HepG2 (cell line): Measurements from ENCODE around the gene PRMT7. TPM values are rescaled to one million over a fixed set of nuclear protein-coding genes. Genes with fewer than 3 reads are reported as not detected.

Experiments used
- ATAC-seq: fragments of 200-7000 bp; cut with Tn5 transposase; 3 replicates; pipeline ENCODE4 v1.9.1; 2020; ENCODE audit warnings: mild to moderate bottlenecking, moderate library complexity
- BruUV-seq: library from RNA; stranded (reverse); fragments of 400-500 nt; replicated peaks from 2 replicates; lab custom pipeline; 2021; lab: Mats Ljungman, UMichigan
- CTCF ChIA-PET: fragments of 300-600 bp; formaldehyde crosslinking; extraction: SDS; loops from one replicate; lab custom pipeline; 2021; ENCODE audit warnings: low total read pairs, inconsistent platforms, low intra/inter-chr PET ratio; lab: Yijun Ruan, JAX
- POLR2A ChIA-PET: fragments of 350-600 bp; sonication (Branson Sonifier 250); formaldehyde crosslinking; loops from one replicate; lab custom pipeline; 2020; ENCODE audit warnings: antibody characterized with exemption, inconsistent platforms; lab: Yijun Ruan, JAX
- DNase-seq: peaks from one replicate; pipeline ENCODE4 v3.0.0-alpha.2; 2015; ENCODE audit warnings: low spot score
- FAIRE-seq: peaks from 3 replicates; lab custom pipeline; 2011; peaks lifted over from hg19 to GRCh38; lab: Jason Lieb, UNC
- H2AFZ ChIP-seq: one replicate; pipeline ENCODE4 v1.6.1; 2011; ENCODE audit warnings: low read length, inconsistent platforms
- H3K27ac ChIP-seq: fragments of 300-600 bp; 3 replicates; pipeline ENCODE4 v1.8.0; 2011; ENCODE audit warnings: mixed run types, mild to moderate bottlenecking, mixed read lengths, low read length, inconsistent platforms; ENCODE audit not compliant: insufficient read depth; ENCODE audit errors: extremely low read length
- H3K27me3 ChIP-seq, 2 experiments: fragments of 200-600 bp in 1 of 2; 2 replicates in 1 of 2; 3 replicates in 1 of 2; pipeline versions ENCODE4 v1.6.0 to v1.8.0; 2011; ENCODE audit warnings: low read length in 2 of 2, mild to moderate bottlenecking in 2 of 2, moderate library complexity in 2 of 2, inconsistent platforms in 1 of 2; ENCODE audit not compliant: insufficient read depth in 2 of 2, control insufficient read depth in 1 of 2
- H3K36me3 ChIP-seq, 2 experiments: fragments of 200-600 bp in 1 of 2; replicated peaks in 1 of 2; 2 replicates in 1 of 2; 3 replicates in 1 of 2; pipeline versions ENCODE4 v1.5.1 to v1.8.0; 2011; ENCODE audit warnings: low read length in 2 of 2, inconsistent platforms in 1 of 2; ENCODE audit not compliant: insufficient read depth in 2 of 2, control insufficient read depth in 1 of 2
- H3K4me1 ChIP-seq: 2 replicates; pipeline ENCODE4 v1.5.1; 2012; ENCODE audit warnings: low read length, inconsistent platforms; ENCODE audit not compliant: insufficient read depth
- H3K4me2 ChIP-seq: 2 replicates; pipeline ENCODE4 v1.6.0; 2011; ENCODE audit warnings: low read depth, low read length, inconsistent platforms
- H3K4me3 ChIP-seq, 3 experiments: fragments of 200-600 bp in 1 of 3; sonication (generic), shearing (Covaris generic) in 1 of 3; replicated peaks in 1 of 3; 2 replicates each; pipeline ENCODE4 v1.5.1; 2011 to 2016; ENCODE audit warnings: low read length in 3 of 3, inconsistent platforms in 2 of 3, low read depth in 2 of 3, mild to moderate bottlenecking in 2 of 3, control low read depth in 1 of 3, mixed read lengths in 1 of 3; ENCODE audit not compliant: insufficient read depth in 1 of 3
- H3K79me2 ChIP-seq: one replicate; pipeline ENCODE4 v1.6.1; 2011; ENCODE audit warnings: low read length, inconsistent platforms; ENCODE audit not compliant: insufficient read depth
- H3K9ac ChIP-seq: 2 replicates; pipeline ENCODE4 v1.6.0; 2011; ENCODE audit warnings: mild to moderate bottlenecking, low read depth, low read length, inconsistent platforms; ENCODE audit not compliant: insufficient read depth
- H3K9me3 ChIP-seq: 2 replicates; pipeline ENCODE4 v1.5.1; 2012; ENCODE audit warnings: mild to moderate bottlenecking, low read length
- H4K20me1 ChIP-seq: 2 replicates; pipeline ENCODE4 v1.6.0; 2011; ENCODE audit warnings: inconsistent platforms, mild to moderate bottlenecking, low read length, moderate library complexity; ENCODE audit not compliant: insufficient read depth
- FOXA1 ChIP-seq, 2 experiments: fragments of 450-650 bp in 1 of 2; sonication (generic) in 1 of 2; formaldehyde crosslinking in 1 of 2; IDR thresholded peaks; 2 replicates each; pipeline versions ENCODE4 v1.4.0 to v1.6.1; 2016 to 2020; ENCODE audit warnings: missing genetic modification reagents in 1 of 2
- HNRNPUL1 ChIP-seq: fragments of 200-400 bp; formaldehyde crosslinking; IDR thresholded peaks from 2 replicates; pipeline ENCODE4 v1.6.1; 2017; ENCODE audit warnings: low read depth, mild to moderate bottlenecking, low read length, moderate library complexity
- LBX2 ChIP-seq: sonication (generic); formaldehyde crosslinking; IDR thresholded peaks from 2 replicates; pipeline ENCODE4 v1.5.0; 2020; ENCODE audit warnings: missing genetic modification reagents, mild to moderate bottlenecking, borderline replicate concordance
- NRL ChIP-seq: sonication (generic); formaldehyde crosslinking; IDR thresholded peaks from 2 replicates; pipeline ENCODE4 v1.5.0; 2020; ENCODE audit warnings: missing genetic modification reagents, mild to moderate bottlenecking, moderate library complexity, borderline replicate concordance
- PHF5A ChIP-seq: IDR thresholded peaks from one replicate; pipeline ENCODE4 v1.6.1; 2018; ENCODE audit warnings: low read depth, missing genetic modification reagents; ENCODE audit not compliant: unreplicated experiment
- PRMT3 ChIP-seq: sonication (generic); formaldehyde crosslinking; IDR thresholded peaks from 2 replicates; pipeline ENCODE4 v1.8.1; 2022; ENCODE audit warnings: low read depth, mild to moderate bottlenecking, moderate library complexity, missing genetic modification reagents, borderline replicate concordance
- SAP130 ChIP-seq: IDR thresholded peaks from 2 replicates; pipeline ENCODE4 v1.6.1; 2016; ENCODE audit warnings: low read depth
- TAF1 ChIP-seq: sonication (generic); formaldehyde crosslinking; IDR thresholded peaks from 2 replicates; pipeline ENCODE4 v1.4.0; 2020; ENCODE audit warnings: missing genetic modification reagents
- WGBS: methylation state at CpG from one replicate; pipeline ENCODE4 v1.1.6; 2017; ENCODE audit warnings: low lambda C conversion rate; 5-methylcytosine and 5-hydroxymethylcytosine counted together
- in situ Hi-C: cut with HindIII; loops from 2 replicates; pipeline ENCODE4 v1.10.0; 2017; ENCODE audit warnings: low pct_unique_long_range_greater_than_20kb; ENCODE audit not compliant: extremely low pct_ligation_motif_present
- intact Hi-C: fragments of 100-400 bp; cut with micrococcal nuclease; formaldehyde crosslinking; loops from one replicate; pipeline ENCODE4 v1.10.0; 2022; ENCODE audit not compliant: unreplicated experiment
- polyA plus RNA-seq, 8 experiments: library from polyadenylated mRNA; depleted of rRNA in 3 of 8; stranded (reverse) in 7 of 8; unstranded in 1 of 8; fragments of >200 nt; fragmentation: Illumina TruSeq in 4 of 8; extraction: Trizol in 4 of 8; gene quantifications; 2 replicates each; pipeline versions ENCODE4 v1.2.1 to v1.2.3, GENCODE V29; 2011 to 2016; ENCODE audit warnings: low read depth in 4 of 8, missing spikeins in 1 of 8, mixed read lengths in 1 of 8; ENCODE audit not compliant: insufficient read depth in 1 of 8
- total RNA-seq, 5 experiments: library from RNA; depleted of rRNA; stranded (reverse); fragments of >200 nt; fragmentation: Illumina TruSeq; extraction: Trizol; gene quantifications; 2 replicates each; pipeline ENCODE4 v1.2.3, GENCODE V29; 2016; ENCODE audit warnings: low read depth in 1 of 5
- TF ChIP-seq, protein P1 (sequence below): sonication (generic); formaldehyde crosslinking; IDR thresholded peaks from 2 replicates; pipeline ENCODE4 v1.4.0; 2020; ENCODE audit warnings: missing genetic modification reagents

Gene PRMT7
- total and polyA plus RNA-seq, 2 of the 13 experiments (the other 11 are each of a cell fraction or from before 2014, with no cell fraction given): 47.5 to 55.0 TPM

DNA sequence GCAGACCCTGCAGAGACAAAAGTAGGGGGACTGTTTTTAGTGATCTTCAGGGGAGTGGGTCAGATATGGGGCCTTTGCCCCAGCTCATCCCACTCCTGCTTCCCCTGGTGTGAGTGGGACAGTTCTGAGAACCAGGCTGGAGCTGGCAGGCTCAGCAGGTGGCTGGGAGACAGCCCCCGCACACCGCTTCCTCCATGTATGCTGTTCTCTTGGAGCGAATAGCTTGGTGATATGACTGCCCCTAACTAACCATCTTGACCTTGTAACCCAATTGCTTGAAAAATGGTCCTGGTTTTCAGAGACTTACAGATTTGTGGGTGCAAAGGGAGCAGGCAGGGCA is 61.5 kb downstream of the PRMT7 start:
- Histone ChIP-seq H3K4me1 (peaks cover 6% of the 10 kb centered on the region), H3K27ac (no peak overlapping the region), H2AFZ (no peak overlapping the region), H3K36me3 (no peaks in the 10 kb centered on the region), H3K4me2 (no peak overlapping the region), H4K20me1 (no peaks in the 10 kb centered on the region), H3K9ac (no peak overlapping the region), H3K79me2 (no peaks in the 10 kb centered on the region), H3K9me3 (no peaks in the 10 kb centered on the region), H3K27me3 (peaks cover 6 to 75% of the 10 kb centered on the region in 2 experiments; a peak in 4 of 5 replicates), H3K4me3 (no peak overlapping the region)
- FAIRE-seq (no peak), ATAC-seq (no peak), DNase-seq (no peak)
- intact Hi-C loops (no loop called here), in situ Hi-C loops (no loop called here)
- ChIA-PET CTCF (no interaction called here), POLR2A (no interaction called here)
- WGBS: 100% methylated on average over 3 of the region's 3 CpGs
- no TSS peak for BruUV-seq
- no peak for TF ChIP-seq TAF1 (CRISPR knock-in tag)
- no peak for TF ChIP-seq PHF5A (CRISPR knock-in tag)
- no peak for TF ChIP-seq PRMT3 (CRISPR knock-in tag)
- TF ChIP-seq FOXA1 (IDR thresholded peaks at IDR 0.05): no peak
- no peak for TF ChIP-seq FOXA1 (CRISPR knock-in tag; IDR thresholded peaks at IDR 0.05)
- no peak for TF ChIP-seq SAP130
- no peak for TF ChIP-seq LBX2
- TF ChIP-seq NRL (CRISPR knock-in tag): no peak
- TF ChIP-seq, protein P1, sequence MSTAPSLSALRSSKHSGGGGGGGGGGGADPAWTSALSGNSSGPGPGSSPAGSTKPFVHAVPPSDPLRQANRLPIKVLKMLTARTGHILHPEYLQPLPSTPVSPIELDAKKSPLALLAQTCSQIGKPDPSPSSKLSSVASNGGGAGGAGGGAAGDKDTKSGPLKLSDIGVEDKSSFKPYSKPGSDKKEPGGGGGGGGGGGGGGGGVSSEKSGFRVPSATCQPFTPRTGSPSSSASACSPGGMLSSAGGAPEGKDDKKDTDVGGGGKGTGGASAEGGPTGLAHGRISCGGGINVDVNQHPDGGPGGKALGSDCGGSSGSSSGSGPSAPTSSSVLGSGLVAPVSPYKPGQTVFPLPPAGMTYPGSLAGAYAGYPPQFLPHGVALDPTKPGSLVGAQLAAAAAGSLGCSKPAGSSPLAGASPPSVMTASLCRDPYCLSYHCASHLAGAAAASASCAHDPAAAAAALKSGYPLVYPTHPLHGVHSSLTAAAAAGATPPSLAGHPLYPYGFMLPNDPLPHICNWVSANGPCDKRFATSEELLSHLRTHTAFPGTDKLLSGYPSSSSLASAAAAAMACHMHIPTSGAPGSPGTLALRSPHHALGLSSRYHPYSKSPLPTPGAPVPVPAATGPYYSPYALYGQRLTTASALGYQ (CRISPR knock-in tag): no peak
- TF ChIP-seq HNRNPUL1: no peak
